Mesodermal cell (in vitro differentiated cells): ENCODE data around the gene ARMS2.

ENCODE experiments used
- H3K27ac ChIP-seq: 2 replicates; pipeline ENCODE4 v1.7.0; 2013; ENCODE audit warnings: mild to moderate bottlenecking, low read depth, low read length, moderate library complexity; ENCODE audit not compliant: severe bottlenecking
- H3K36me3 ChIP-seq: 2 replicates; pipeline ENCODE4 v1.7.1; 2013; ENCODE audit warnings: mild to moderate bottlenecking, low read length, moderate library complexity; ENCODE audit not compliant: control insufficient read depth, insufficient read depth
- H3K4me1 ChIP-seq: one replicate; pipeline ENCODE4 v1.7.1; 2013; ENCODE audit warnings: mild to moderate bottlenecking, low read length; ENCODE audit not compliant: insufficient read depth, control insufficient read depth, poor library complexity, severe bottlenecking
- H3K4me3 ChIP-seq: 2 replicates; pipeline ENCODE4 v1.7.0; 2013; ENCODE audit warnings: low read length, control low read depth, mild to moderate bottlenecking; ENCODE audit not compliant: insufficient read depth, poor library complexity, severe bottlenecking; ENCODE audit errors: extremely low read depth
- H3K9me3 ChIP-seq: 2 replicates; pipeline ENCODE4 v1.7.1; 2013; ENCODE audit warnings: mild to moderate bottlenecking, low read length, moderate library complexity; ENCODE audit not compliant: control insufficient read depth
- WGBS, 2 experiments: methylation state at CpG; one replicate each; pipeline ENCODE4 v1.1.5; 2013; ENCODE audit warnings: missing lambda C conversion rate in 2 of 2; ENCODE audit not compliant: insufficient coverage in 2 of 2; 5-methylcytosine and 5-hydroxymethylcytosine counted together

ARMS2 gene

GRCh38 chr10:122495406-122496340 lies 41.2 kb downstream of the ARMS2 start:
- Histone ChIP-seq H3K4me1 (peaks cover 33% of the 10 kb centered on the region), H3K36me3 (peaks cover 9% of the 10 kb centered on the region), H3K9me3 (peaks cover 3% of the 10 kb centered on the region), H3K4me3 (no peak overlapping the region), H3K27ac (peak overlapping the region; percentile 57)
- WGBS, 2 experiments: 53 to 100% methylated on average over 1 to 8 of the region's 12 CpGs

DNA sequence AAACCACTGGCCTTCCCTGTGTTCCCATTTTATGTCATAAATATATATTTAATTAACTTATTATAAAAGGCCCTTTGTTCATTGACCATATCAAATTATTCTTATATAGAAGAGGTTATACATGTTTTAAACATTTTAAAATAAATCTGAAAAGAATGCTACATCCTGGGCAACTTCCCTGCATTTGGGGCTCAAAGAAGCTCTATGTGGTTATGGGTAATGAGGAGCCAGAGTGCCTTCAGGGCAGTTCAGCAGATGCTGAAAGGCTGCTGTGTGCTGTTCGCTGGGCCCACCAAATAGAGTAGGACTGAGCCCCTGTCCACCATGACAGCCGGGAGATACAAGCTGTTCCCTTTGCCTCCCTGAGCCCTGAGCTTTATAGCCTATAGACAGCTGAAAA lies 42.8 kb downstream of the ARMS2 start:
- Histone ChIP-seq H3K27ac (no peak overlapping the region), H3K4me1 (peaks cover 28% of the 10 kb centered on the region), H3K4me3 (no peak overlapping the region), H3K36me3 (peaks cover 9% of the 10 kb centered on the region), H3K9me3 (peaks cover 3% of the 10 kb centered on the region)
- 100% methylated on average over 2 of the region's 2 CpGs for WGBS, 2 experiments

DNA sequence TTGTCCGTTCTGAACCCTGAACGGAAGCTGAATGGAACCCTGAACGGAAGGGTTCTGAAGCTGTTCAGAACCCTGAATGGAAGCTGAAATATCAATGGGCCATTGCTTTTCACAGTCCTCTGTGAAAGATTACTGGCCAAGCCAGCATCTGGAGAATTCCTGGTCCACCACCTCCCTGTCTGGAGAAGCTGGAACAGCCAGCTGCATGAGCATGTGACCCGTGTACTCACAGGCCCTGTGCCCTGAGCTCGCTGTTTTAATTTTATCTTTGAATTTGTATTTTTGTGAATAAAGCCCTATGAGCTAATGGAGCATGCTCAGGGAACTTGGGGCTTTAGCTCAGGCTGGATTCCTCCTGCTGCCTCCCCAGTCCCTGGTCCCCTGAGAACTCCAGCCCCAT lies 44.1 kb downstream of the ARMS2 start:
- Histone ChIP-seq H3K9me3 (peaks cover 3% of the 10 kb centered on the region), H3K4me1 (peaks cover 24% of the 10 kb centered on the region), H3K27ac (no peak overlapping the region), H3K4me3 (no peak overlapping the region), H3K36me3 (peaks cover 9% of the 10 kb centered on the region)
- 89 to 95% methylated on average over 3 to 4 of the region's 5 CpGs for WGBS, 2 experiments

DNA sequence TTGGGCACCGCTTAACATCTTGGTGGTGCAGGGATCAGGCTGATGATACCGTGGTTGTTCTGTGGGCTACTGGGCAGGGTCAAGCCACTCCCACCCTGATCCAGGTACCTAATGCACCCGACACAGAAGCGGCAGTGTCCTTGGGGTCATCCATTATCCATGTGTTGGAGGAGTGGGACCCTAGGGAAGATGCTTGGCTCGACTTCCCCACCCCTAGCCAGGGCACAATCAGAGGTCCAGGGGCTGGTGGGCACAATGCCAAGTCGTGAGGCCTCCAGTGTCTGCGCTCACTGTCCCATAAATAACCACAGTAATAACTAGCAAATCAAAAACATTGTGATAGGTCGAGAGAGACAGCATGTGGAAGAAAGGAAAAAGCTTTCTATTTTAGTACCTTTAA lies 44.6 kb downstream of the ARMS2 start:
- H3K9me3 ChIP-seq: peaks cover 3% of the 10 kb centered on the region
- WGBS, 2 experiments: 86 to 100% methylated on average over 1 to 5 of the region's 8 CpGs
- peaks cover 9% of the 10 kb centered on the region for H3K36me3 ChIP-seq
- H3K4me3 ChIP-seq: no peak overlapping the region
- H3K4me1 ChIP-seq: peaks cover 19% of the 10 kb centered on the region
- H3K27ac ChIP-seq: no peak overlapping the region

GRCh38 chr10:122499491-122499941 lies 45.1 kb downstream of the ARMS2 start:
- 74 to 78% methylated on average over 5 of the region's 5 CpGs for WGBS, 2 experiments
- H3K4me3 ChIP-seq: no peak overlapping the region
- peaks cover 3% of the 10 kb centered on the region for H3K9me3 ChIP-seq
- no peak overlapping the region for H3K27ac ChIP-seq
- H3K4me1 ChIP-seq: peaks cover 14% of the 10 kb centered on the region
- H3K36me3 ChIP-seq: peaks cover 9% of the 10 kb centered on the region

DNA sequence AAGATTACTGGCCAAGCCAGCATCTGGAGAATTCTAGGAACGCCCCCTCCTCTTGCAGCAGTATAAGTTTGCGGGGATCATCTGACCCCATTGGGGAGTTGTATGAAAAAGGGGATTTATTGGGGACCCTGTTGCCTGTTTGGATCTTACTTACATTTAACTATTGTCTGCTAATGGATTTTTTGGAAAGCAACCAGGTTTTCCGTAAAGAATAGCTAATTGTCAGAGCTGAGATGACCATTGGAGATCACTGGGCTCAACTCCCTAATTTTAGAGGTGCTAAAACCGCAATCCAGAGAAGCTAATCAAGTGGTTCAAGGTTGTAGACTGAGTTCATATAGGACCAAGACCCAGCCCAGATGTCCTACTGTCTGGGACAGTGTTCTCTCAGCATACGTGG lies 45.7 kb downstream of the ARMS2 start:
- Histone ChIP-seq H3K36me3 (peaks cover 9% of the 10 kb centered on the region), H3K27ac (no peak overlapping the region), H3K4me1 (peaks cover 7% of the 10 kb centered on the region), H3K4me3 (no peak overlapping the region), H3K9me3 (peaks cover 3% of the 10 kb centered on the region)
- WGBS, 2 experiments: 63 to 100% methylated on average over 3 of the region's 5 CpGs

DNA sequence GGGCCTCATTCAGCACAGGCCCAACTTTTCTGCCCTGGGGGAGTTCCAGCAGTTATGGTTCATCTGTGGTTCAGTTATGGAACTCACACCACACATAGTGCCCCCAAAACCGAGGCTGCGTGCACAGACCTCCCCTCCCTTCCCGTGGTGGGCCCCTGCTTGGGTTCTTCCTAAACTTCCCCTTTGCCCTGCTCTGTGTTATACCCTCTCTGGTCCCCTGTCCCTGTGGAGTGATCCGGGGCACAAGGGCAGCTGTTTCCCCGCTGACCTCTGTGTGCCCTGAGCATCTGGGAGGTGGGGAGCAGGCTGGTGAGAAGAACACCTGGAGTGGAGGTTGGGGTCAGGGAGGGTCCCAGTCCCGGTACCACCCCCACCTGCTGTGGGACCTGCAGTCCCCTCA lies 46.3 kb downstream of the ARMS2 start:
- peaks cover 3% of the 10 kb centered on the region for H3K9me3 ChIP-seq
- no peak overlapping the region for H3K4me3 ChIP-seq
- WGBS, 2 experiments: 92 to 93% methylated on average over 6 of the region's 6 CpGs
- peaks cover 9% of the 10 kb centered on the region for H3K36me3 ChIP-seq
- H3K27ac ChIP-seq: no peak overlapping the region
- H3K4me1 ChIP-seq: peaks cover 2% of the 10 kb centered on the region

GRCh38 chr10:122503012-122503411 lies 48.6 kb downstream of the ARMS2 start:
- H3K4me1 ChIP-seq: no peaks in the 10 kb centered on the region
- no peaks in the 10 kb centered on the region for H3K9me3 ChIP-seq
- peak overlapping the region; percentile 67 for H3K27ac ChIP-seq
- H3K4me3 ChIP-seq: no peak overlapping the region
- 93 to 96% methylated on average over 11 to 12 of the region's 13 CpGs for WGBS, 2 experiments
- peaks cover 12% of the 10 kb centered on the region for H3K36me3 ChIP-seq

GRCh38 chr10:122503886-122504609 lies 49.6 kb downstream of the ARMS2 start:
- Histone ChIP-seq H3K9me3 (no peaks in the 10 kb centered on the region), H3K27ac (no peak overlapping the region), H3K4me1 (no peaks in the 10 kb centered on the region), H3K4me3 (no peak overlapping the region), H3K36me3 (peaks cover 20% of the 10 kb centered on the region)
- 90 to 93% methylated on average over 16 of the region's 17 CpGs for WGBS, 2 experiments

- WGBS, 2 experiments: 83 to 91% methylated on average over 4 to 6 of the region's 6 CpGs
- H3K4me1 ChIP-seq: no peaks in the 10 kb centered on the region
- H3K9me3 ChIP-seq: no peaks in the 10 kb centered on the region
- H3K36me3 ChIP-seq: peaks cover 22% of the 10 kb centered on the region
- no peak overlapping the region for H3K27ac ChIP-seq
- no peak overlapping the region for H3K4me3 ChIP-seq
Observed at GRCh38 chr10:122504610-122504950, 50.1 kb downstream of the ARMS2 start.
